ENCODE measurements around the gene EFCAB6. TPM values are rescaled to one million over a fixed set of nuclear protein-coding genes. Genes with fewer than 3 reads are reported as not detected.

EFCAB6 gene
- total and polyA plus RNA-seq, 2 donors (not counting 1 experiment from before 2014, with no cell fraction given) = 0.07 to 0.10 TPM

GRCh38 chr22:43859176-43859575 is 47.1 kb upstream of the EFCAB6 start:
- Mint-ChIP-seq H3K9me3 (ENCODE audit: insufficient read depth) (peaks cover 3% of the 10 kb centered on the region), H3K4me3 (no peak overlapping the region), H3K27ac (no peak overlapping the region), H3K27me3 (peaks cover 51% of the 10 kb centered on the region), H3K4me1 (peaks cover 4% of the 10 kb centered on the region)
- no peaks in the 10 kb centered on the region for H3K79me2 ChIP-seq (ENCODE audit: control insufficient read depth, insufficient read depth, low read length)
- ChIA-PET POLR2A (no interaction called here), CTCF (no interaction called here)
- no peak overlapping the region for H3K27ac ChIP-seq (ENCODE audit: low read length in 2 of 2)
- no peak overlapping the region for H3K4me2 ChIP-seq (replicated peaks; ENCODE audit: low read depth, low read length, poor library complexity, severe bottlenecking)
- TF ChIP-seq CTCF (IDR thresholded peaks at IDR 0.05) = no peak
- TF ChIP-seq EZH2 (IDR thresholded peaks at IDR 0.05; ENCODE audit: borderline replicate concordance, insufficient read depth, low read depth, low read length, poor library complexity, severe bottlenecking) = no peak
- no peak overlapping the region for H3K4me3 ChIP-seq (ENCODE audit: control extremely low read depth in 1 of 5, extremely low read depth in 1 of 5, insufficient read depth in 1 of 5, low read depth in 2 of 5, low read length in 4 of 5)
- intact Hi-C loops (cut with micrococcal nuclease) = no loop called here
- H3K4me1 ChIP-seq (ENCODE audit: control insufficient read depth in 2 of 2, insufficient read depth in 2 of 2, low read length in 2 of 2) = no peaks in the 10 kb centered on the region
- ATAC-seq (ENCODE audit: low read depth) (no peak), DNase-seq (no peak)
- H3K36me3 ChIP-seq (replicated peaks in 1 of 2; ENCODE audit: control extremely low read depth in 1 of 2, control insufficient read depth in 1 of 2, extremely low read depth in 1 of 2, insufficient read depth in 2 of 2, low read length in 1 of 2) = no peaks in the 10 kb centered on the region
- WGBS (ENCODE audit: insufficient coverage) = 80% methylated on average over 5 of the region's 7 CpGs
- H3K9ac ChIP-seq (ENCODE audit: low read length) = no peak overlapping the region
- H3K9me3 ChIP-seq (ENCODE audit: control extremely low read depth in 1 of 3, control insufficient read depth in 2 of 3, insufficient read depth in 1 of 3, low read length in 2 of 3) = peaks cover 0 to 29% (median 0%) of the 10 kb centered on the region in 3 donors
- H2AFZ ChIP-seq (ENCODE audit: insufficient read depth, low read depth, low read length, poor library complexity, severe bottlenecking) = no peak overlapping the region
- H3K27me3 ChIP-seq (replicated peaks in 1 of 4; ENCODE audit: control extremely low read depth in 1 of 4, control insufficient read depth in 3 of 4, insufficient read depth in 4 of 4, low read length in 3 of 4) = peaks cover 0 to 32% (median 14%) of the 10 kb centered on the region in 4 experiments
- no peaks in the 10 kb centered on the region for H4K20me1 ChIP-seq (ENCODE audit: control insufficient read depth, insufficient read depth, low read length, poor library complexity, severe bottlenecking)

GRCh38 chr22:43858156-43858895 is 46.2 kb upstream of the EFCAB6 start:
- no peak overlapping the region for H3K27ac ChIP-seq (ENCODE audit: low read length in 2 of 2)
- no peak overlapping the region for H3K4me2 ChIP-seq (replicated peaks; ENCODE audit: low read depth, low read length, poor library complexity, severe bottlenecking)
- intact Hi-C loops (cut with micrococcal nuclease) = no loop called here
- H3K9me3 Mint-ChIP-seq (ENCODE audit: insufficient read depth) = peaks cover 3% of the 10 kb centered on the region
- H3K4me1 ChIP-seq (ENCODE audit: control insufficient read depth in 2 of 2, insufficient read depth in 2 of 2, low read length in 2 of 2) = no peaks in the 10 kb centered on the region
- H3K9me3 ChIP-seq (ENCODE audit: control extremely low read depth in 1 of 3, control insufficient read depth in 2 of 3, insufficient read depth in 1 of 3, low read length in 2 of 3) = peaks cover 0 to 29% (median 0%) of the 10 kb centered on the region in 3 donors
- no peak overlapping the region for H3K9ac ChIP-seq (ENCODE audit: low read length)
- no peak overlapping the region for H3K27ac Mint-ChIP-seq
- TF ChIP-seq CTCF (IDR thresholded peaks at IDR 0.05) (no peak), EZH2 (IDR thresholded peaks at IDR 0.05; ENCODE audit: borderline replicate concordance, insufficient read depth, low read depth, low read length, poor library complexity, severe bottlenecking) (no peak)
- CTCF ChIA-PET = no interaction called here
- H2AFZ ChIP-seq (ENCODE audit: insufficient read depth, low read depth, low read length, poor library complexity, severe bottlenecking) = no peak overlapping the region
- peaks cover 0 to 25% (median 9%) of the 10 kb centered on the region in 4 experiments for H3K27me3 ChIP-seq (replicated peaks in 1 of 4; ENCODE audit: control extremely low read depth in 1 of 4, control insufficient read depth in 3 of 4, insufficient read depth in 4 of 4, low read length in 3 of 4)
- 52% methylated on average over 9 of the region's 11 CpGs for WGBS (ENCODE audit: insufficient coverage)
- DNase-seq (no peak), ATAC-seq (ENCODE audit: low read depth) (no peak)
- peaks cover 4% of the 10 kb centered on the region for H3K4me1 Mint-ChIP-seq
- no peak overlapping the region for H3K4me3 Mint-ChIP-seq
- H3K4me3 ChIP-seq (ENCODE audit: control extremely low read depth in 1 of 5, extremely low read depth in 1 of 5, insufficient read depth in 1 of 5, low read depth in 2 of 5, low read length in 4 of 5) = no peak overlapping the region
- no peaks in the 10 kb centered on the region for H3K36me3 ChIP-seq (replicated peaks in 1 of 2; ENCODE audit: control extremely low read depth in 1 of 2, control insufficient read depth in 1 of 2, extremely low read depth in 1 of 2, insufficient read depth in 2 of 2, low read length in 1 of 2)
- POLR2A ChIA-PET = interaction anchor here (0.7 kb wide), 1 partner anchor 472 kb away, joined by 3 read pairs; no protein-coding TSS in a partner anchor
- no peaks in the 10 kb centered on the region for H3K79me2 ChIP-seq (ENCODE audit: control insufficient read depth, insufficient read depth, low read length)
- H4K20me1 ChIP-seq (ENCODE audit: control insufficient read depth, insufficient read depth, low read length, poor library complexity, severe bottlenecking) = no peaks in the 10 kb centered on the region
- peaks cover 43% of the 10 kb centered on the region for H3K27me3 Mint-ChIP-seq
